Tibial artery (tissue), 4 donors: ENCODE measurements around the gene POLR2B.

ENCODE experiments used
- DNase-seq, 2 donors: peaks; one replicate each; pipeline ENCODE4 v3.0.0-alpha.2; 2019
- H3K27ac ChIP-seq, 2 donors: fragments of 200-600 bp; sonication (generic) in 1 of 2; 1 replicate in 1 of 2; 2 replicates in 1 of 2; pipeline ENCODE4 v1.5.1; 2018 to 2019; ENCODE audit warnings: mild to moderate bottlenecking in 1 of 2
- H3K27me3 ChIP-seq, 2 donors: fragments of 200-600 bp; sonication (generic) in 1 of 2; one replicate each; pipeline versions ENCODE4 v1.5.1 to v1.6.0; 2016 to 2019
- H3K36me3 ChIP-seq, 3 donors: fragments of 200-600 bp; sonication (generic) in 2 of 3; one replicate each; pipeline ENCODE4 v1.5.1; 2016 to 2019; ENCODE audit warnings: mild to moderate bottlenecking in 2 of 3
- H3K4me1 ChIP-seq, 4 donors: fragments of 200-600 bp; sonication (generic) in 2 of 4; 1 replicate in 3 of 4; 2 replicates in 1 of 4; pipeline ENCODE4 v1.5.1; 2016 to 2019
- H3K4me3 ChIP-seq, 2 donors: fragments of 200-600 bp; sonication (generic) in 1 of 2; 1 replicate in 1 of 2; 2 replicates in 1 of 2; pipeline ENCODE4 v1.5.1; 2018 to 2019; ENCODE audit warnings: mild to moderate bottlenecking in 2 of 2
- H3K9me3 ChIP-seq, 3 donors: fragments of 200-600 bp; sonication (generic) in 1 of 3; one replicate each; pipeline ENCODE4 v1.5.1; 2016 to 2019
- CTCF ChIP-seq, 2 experiments: fragments of 200-600 bp in 1 of 2; fragments of 450-650 bp in 1 of 2; IDR thresholded peaks; one replicate each; pipeline ENCODE4 v1.5.1; 2017 to 2019; ENCODE audit warnings: antibody characterized with exemption in 2 of 2, mild to moderate bottlenecking in 1 of 2, moderate library complexity in 1 of 2
- intact Hi-C: fragments of 100-400 bp; cut with DNase I; formaldehyde crosslinking; loops from one replicate; pipeline ENCODE4 v1.15.0; 2023; ENCODE audit warnings: low total_unique reads

The POLR2B gene

DNA sequence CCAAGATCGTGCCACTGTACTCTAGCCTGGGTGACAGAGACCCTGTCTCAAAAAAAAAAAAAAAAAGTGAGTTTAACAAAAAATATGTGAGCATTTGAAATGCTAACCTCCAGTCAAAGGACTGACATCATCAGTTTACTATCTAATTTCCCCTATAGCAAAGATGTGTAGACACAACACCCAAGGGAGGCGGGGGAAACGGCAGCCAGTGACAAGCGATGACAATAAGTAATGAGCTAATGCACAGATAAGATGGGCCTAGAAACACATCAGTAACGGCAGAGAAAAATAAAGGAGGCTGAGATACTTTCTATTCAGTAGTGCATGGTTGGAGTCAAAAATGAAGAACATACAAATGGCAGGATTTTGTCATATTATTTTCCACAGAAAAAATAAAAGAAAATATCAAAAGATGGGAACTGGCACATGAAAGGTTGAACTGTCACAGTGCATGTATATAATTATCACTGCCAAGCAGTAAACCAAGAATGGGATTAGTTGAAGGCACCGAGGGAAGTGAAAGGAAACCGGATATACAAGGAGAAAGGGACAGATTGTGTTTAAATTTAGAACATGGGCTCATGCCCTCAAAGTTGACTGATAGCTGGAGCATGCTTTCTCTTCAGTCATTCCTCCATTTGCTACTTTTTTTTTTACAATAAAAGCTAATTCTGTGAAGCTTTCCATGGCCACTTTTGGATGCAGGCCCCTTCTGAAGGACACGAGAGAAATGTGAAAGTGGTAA, 89.7 kb downstream of the POLR2B start:
- intact Hi-C loops: no loop called here

DNA sequence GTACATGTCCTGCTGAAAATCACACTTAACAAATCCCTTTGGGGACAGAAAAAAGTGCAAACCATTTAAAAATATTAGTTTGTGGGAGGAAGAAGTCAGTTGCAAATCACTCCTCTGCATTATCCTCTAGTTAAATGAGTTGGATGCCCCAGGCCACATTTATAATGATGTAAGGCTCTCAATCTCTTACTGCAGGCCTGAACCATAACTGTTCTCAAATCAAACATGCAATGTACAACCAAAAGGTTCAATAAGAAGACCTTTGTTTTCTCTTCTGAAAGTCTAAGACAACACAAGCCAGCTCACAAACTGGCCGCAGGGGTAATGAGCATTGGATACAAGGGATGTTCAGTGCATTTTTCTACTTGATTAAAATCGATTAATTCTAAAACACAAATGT, 91.8 kb downstream of the POLR2B start:
- TF ChIP-seq CTCF (IDR thresholded peaks at IDR 0.05): no peak
- DNase-seq: no peak
- no peak overlapping the region for H3K4me3 ChIP-seq
- peaks cover 0 to 99% (median 61%) of the 10 kb centered on the region in 4 donors for H3K4me1 ChIP-seq
- H3K9me3 ChIP-seq: no peaks in the 10 kb centered on the region
- peak overlapping the region; percentile 76 to 87 for H3K27ac ChIP-seq
- H3K27me3 ChIP-seq: no peaks in the 10 kb centered on the region
- peaks cover 0 to 5% (median 0%) of the 10 kb centered on the region in 3 donors for H3K36me3 ChIP-seq
- intact Hi-C loops: no loop called here

More for the DNA sequence above, 89.7 kb downstream of the POLR2B start:
- Histone ChIP-seq H3K36me3 (peaks cover 0 to 5% (median 0%) of the 10 kb centered on the region in 3 donors), H3K27ac (peak overlapping the region; percentile 76 to 87), H3K4me1 (peaks cover 0 to 99% (median 68%) of the 10 kb centered on the region in 4 donors), H3K4me3 (no peak overlapping the region), H3K9me3 (no peaks in the 10 kb centered on the region), H3K27me3 (no peaks in the 10 kb centered on the region)
- no peak for TF ChIP-seq CTCF (IDR thresholded peaks at IDR 0.05)
- DNase-seq: no peak

- no peaks in the 10 kb centered on the region for H3K9me3 ChIP-seq
- no peak overlapping the region for H3K4me3 ChIP-seq
- DNase-seq: peak in 1 of 2 donors; percentile 72
- H3K27ac ChIP-seq: peak overlapping the region; percentile 68 to 87
- intact Hi-C loops: no loop called here
- no peak for TF ChIP-seq CTCF (IDR thresholded peaks at IDR 0.05)
- H3K4me1 ChIP-seq: peaks cover 0 to 99% (median 61%) of the 10 kb centered on the region in 4 donors
- H3K27me3 ChIP-seq: no peaks in the 10 kb centered on the region
- H3K36me3 ChIP-seq: peaks cover 0 to 5% (median 0%) of the 10 kb centered on the region in 3 donors
Measured at GRCh38 chr4:57071326-57071725, 92.6 kb downstream of the POLR2B start.

DNA sequence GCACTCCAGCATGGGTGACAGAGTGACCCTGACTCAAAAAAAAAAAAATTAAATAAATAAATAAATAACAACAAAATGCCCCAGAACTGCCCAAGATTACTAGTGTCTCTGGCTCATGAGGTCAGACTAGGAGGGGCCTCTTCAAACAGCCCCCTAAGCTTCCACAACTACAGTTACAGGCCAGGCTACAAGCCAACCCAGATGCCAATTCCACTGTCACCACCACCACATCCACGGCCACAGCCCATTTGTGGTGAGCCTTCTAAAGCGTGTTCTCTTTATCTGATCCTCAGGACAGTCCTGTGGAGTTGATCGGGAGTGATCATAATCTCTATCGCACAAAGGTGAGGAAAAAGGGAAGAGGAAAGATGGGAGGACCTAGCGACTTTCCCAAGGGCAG, 94.9 kb downstream of the POLR2B start:
- no peak overlapping the region for H3K4me3 ChIP-seq
- TF ChIP-seq CTCF (IDR thresholded peaks at IDR 0.05): no peak
- H3K27ac ChIP-seq: peak overlapping the region; percentile 67 to 87
- H3K9me3 ChIP-seq: no peaks in the 10 kb centered on the region
- H3K4me1 ChIP-seq: peaks cover 0 to 99% (median 67%) of the 10 kb centered on the region in 4 donors
- intact Hi-C loops: no loop called here
- H3K27me3 ChIP-seq: no peaks in the 10 kb centered on the region
- DNase-seq: no peak
- no peaks in the 10 kb centered on the region for H3K36me3 ChIP-seq

GRCh38 chr4:57074744-57075143, 96.0 kb downstream of the POLR2B start:
- Histone ChIP-seq H3K27ac (peak overlapping the region; percentile 67 to 87), H3K36me3 (no peaks in the 10 kb centered on the region), H3K27me3 (no peaks in the 10 kb centered on the region), H3K9me3 (no peaks in the 10 kb centered on the region), H3K4me1 (peaks cover 0 to 99% (median 65%) of the 10 kb centered on the region in 4 donors), H3K4me3 (no peak overlapping the region)
- TF ChIP-seq CTCF (IDR thresholded peaks at IDR 0.05): no peak
- DNase-seq: no peak
- intact Hi-C loops: no loop called here
